ENCODE measurements around the gene EPHB2. TPM values are rescaled to one million over a fixed set of nuclear protein-coding genes. Genes with fewer than 3 reads are reported as not detected.

EPHB2 gene
- total RNA-seq, 2 donors from 2014 or later = 34.0 to 50.7 TPM

- peaks cover 18% of the 10 kb centered on the region for H3K27me3 Mint-ChIP-seq (ENCODE audit: insufficient read depth)
- Histone ChIP-seq H3K9ac (ENCODE audit: extremely low read depth, low read length, poor library complexity, severe bottlenecking) (no peak overlapping the region), H3K9me3 (ENCODE audit: control insufficient read depth, low read length) (no peaks in the 10 kb centered on the region), H3K27ac (ENCODE audit: low read depth, low read length) (no peak overlapping the region), H3K36me3 (ENCODE audit: control insufficient read depth, insufficient read depth, low read length) (no peaks in the 10 kb centered on the region), H3K4me3 (ENCODE audit: low read length) (no peak overlapping the region), H3K4me1 (ENCODE audit: control insufficient read depth, insufficient read depth, low read length) (no peaks in the 10 kb centered on the region), H3K27me3 (ENCODE audit: control insufficient read depth, insufficient read depth, low read length, poor library complexity, severe bottlenecking) (peaks cover 36% of the 10 kb centered on the region)
- H3K36me3 Mint-ChIP-seq (ENCODE audit: low read depth) = no peaks in the 10 kb centered on the region
- TF ChIP-seq CTCF (conservative IDR thresholded peaks at IDR 0.05) = no peak
- no peak overlapping the region for H3K4me3 Mint-ChIP-seq
- H3K27ac Mint-ChIP-seq = no peak overlapping the region
- WGBS, 2 experiments (ENCODE audit: insufficient coverage in 1 of 2, insufficient read length in 1 of 2) = 57 to 73% methylated on average over 70 to 92 of the region's 92 CpGs
- DNase-seq = no peak
- H3K4me1 Mint-ChIP-seq = no peaks in the 10 kb centered on the region
- H3K9me3 Mint-ChIP-seq = no peaks in the 10 kb centered on the region
Observed at GRCh38 chr1:22953057-22953739, 242.6 kb downstream of the EPHB2 start.

- Mint-ChIP-seq H3K36me3 (ENCODE audit: low read depth) (no peaks in the 10 kb centered on the region), H3K9me3 (no peaks in the 10 kb centered on the region), H3K4me3 (no peak overlapping the region), H3K27ac (no peak overlapping the region), H3K27me3 (ENCODE audit: insufficient read depth) (peaks cover 18% of the 10 kb centered on the region), H3K4me1 (no peaks in the 10 kb centered on the region)
- Histone ChIP-seq H3K4me1 (ENCODE audit: control insufficient read depth, insufficient read depth, low read length) (no peaks in the 10 kb centered on the region), H3K9ac (ENCODE audit: extremely low read depth, low read length, poor library complexity, severe bottlenecking) (no peak overlapping the region), H3K9me3 (ENCODE audit: control insufficient read depth, low read length) (no peaks in the 10 kb centered on the region), H3K36me3 (ENCODE audit: control insufficient read depth, insufficient read depth, low read length) (no peaks in the 10 kb centered on the region), H3K4me3 (ENCODE audit: low read length) (no peak overlapping the region), H3K27me3 (ENCODE audit: control insufficient read depth, insufficient read depth, low read length, poor library complexity, severe bottlenecking) (peaks cover 36% of the 10 kb centered on the region), H3K27ac (ENCODE audit: low read depth, low read length) (no peak overlapping the region)
- 56 to 73% methylated on average over 23 to 38 of the region's 38 CpGs for WGBS, 2 experiments (ENCODE audit: insufficient coverage in 1 of 2, insufficient read length in 1 of 2)
- no peak for DNase-seq
- TF ChIP-seq CTCF (conservative IDR thresholded peaks at IDR 0.05) = no peak
Observed at GRCh38 chr1:22953740-22954141, 243.1 kb downstream of the EPHB2 start.

DNA sequence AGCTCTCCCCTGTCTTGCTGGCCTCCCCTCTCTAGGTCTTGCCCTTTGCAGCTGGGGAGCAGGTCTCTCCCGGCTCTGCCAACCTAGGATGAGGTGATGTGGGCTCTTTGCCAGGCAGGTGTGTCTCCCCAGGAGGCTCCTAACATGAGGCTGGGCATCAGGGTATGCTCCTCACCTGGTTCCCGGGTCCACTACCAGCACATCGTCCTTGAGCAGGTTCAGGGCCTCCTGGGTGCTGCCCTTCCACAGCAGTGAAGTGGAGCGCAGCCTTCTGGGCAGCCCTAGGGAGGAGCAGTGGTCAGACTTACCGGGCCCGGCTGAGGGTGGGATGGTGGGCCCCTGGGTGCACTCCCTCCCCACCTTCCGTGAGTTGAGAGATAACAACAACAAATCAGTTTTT lies 244.5 kb downstream of the EPHB2 start:
- Histone ChIP-seq H3K4me3 (ENCODE audit: low read length) (no peak overlapping the region), H3K9me3 (ENCODE audit: control insufficient read depth, low read length) (no peaks in the 10 kb centered on the region), H3K27ac (ENCODE audit: low read depth, low read length) (no peak overlapping the region), H3K4me1 (ENCODE audit: control insufficient read depth, insufficient read depth, low read length) (no peaks in the 10 kb centered on the region), H3K36me3 (ENCODE audit: control insufficient read depth, insufficient read depth, low read length) (no peaks in the 10 kb centered on the region), H3K27me3 (ENCODE audit: control insufficient read depth, insufficient read depth, low read length, poor library complexity, severe bottlenecking) (peaks cover 32% of the 10 kb centered on the region), H3K9ac (ENCODE audit: extremely low read depth, low read length, poor library complexity, severe bottlenecking) (no peak overlapping the region)
- Mint-ChIP-seq H3K27ac (no peak overlapping the region), H3K9me3 (no peaks in the 10 kb centered on the region), H3K4me1 (no peaks in the 10 kb centered on the region), H3K36me3 (ENCODE audit: low read depth) (no peaks in the 10 kb centered on the region), H3K27me3 (ENCODE audit: insufficient read depth) (peaks cover 15% of the 10 kb centered on the region), H3K4me3 (no peak overlapping the region)
- WGBS, 2 experiments (ENCODE audit: insufficient coverage in 1 of 2, insufficient read length in 1 of 2) = 86 to 93% methylated on average over 1 to 7 of the region's 7 CpGs
- TF ChIP-seq CTCF (conservative IDR thresholded peaks at IDR 0.05) = no peak
- DNase-seq = no peak
